Activated B cell treated with CpG ODN at 0.5 μM for 24 hours (primary cell): ENCODE results near the gene IL32. TPM values are rescaled to one million over a fixed set of nuclear protein-coding genes. Genes with fewer than 3 reads are reported as not detected.

Experiments used
- ATAC-seq: fragments of 200-7000 bp; cut with Tn5 transposase; one replicate; pipeline ENCODE4 v1.10.0; 2021; ENCODE audit warnings: low read depth, mild to moderate bottlenecking, moderate library complexity
- CTCF ChIA-PET: fragments of 350-600 bp; sonication (Branson Sonifier 250); formaldehyde crosslinking; loops from one replicate; lab custom pipeline; 2021; ENCODE audit warnings: antibody characterized with exemption; lab: Charles Lee
- POLR2A ChIA-PET: fragments of 350-600 bp; sonication (Branson Sonifier 250); formaldehyde crosslinking; loops from one replicate; lab custom pipeline; 2021; ENCODE audit warnings: antibody characterized with exemption; lab: Charles Lee
- DNase-seq: peaks from one replicate; pipeline ENCODE4 v3.0.0; 2022
- H3K27ac Mint-ChIP-seq: one replicate; pipeline ENCODE4 v1.8.0; 2020; ENCODE audit warnings: mixed read lengths
- H3K27me3 Mint-ChIP-seq: one replicate; pipeline ENCODE4 v1.8.0; 2021; ENCODE audit warnings: mixed read lengths
- H3K36me3 Mint-ChIP-seq: one replicate; pipeline ENCODE4 v1.8.0; 2021; ENCODE audit warnings: low read depth, mixed read lengths
- H3K4me1 Mint-ChIP-seq: one replicate; pipeline ENCODE4 v1.8.0; 2021; ENCODE audit warnings: mixed read lengths
- H3K4me3 Mint-ChIP-seq: one replicate; pipeline ENCODE4 v1.8.0; 2020; ENCODE audit warnings: mild to moderate bottlenecking, mixed read lengths
- H3K9me3 Mint-ChIP-seq: one replicate; pipeline ENCODE4 v1.8.0; 2020; ENCODE audit warnings: mixed read lengths
- CTCF ChIP-seq: fragments of 200-600 bp; IDR thresholded peaks from one replicate; pipeline ENCODE4 v1.8.0; 2022; ENCODE audit warnings: antibody characterized with exemption, mild to moderate bottlenecking
- intact Hi-C: fragments of 100-400 bp; cut with micrococcal nuclease; formaldehyde crosslinking; loops from one replicate; pipeline ENCODE4 v1.15.1; 2024
- total RNA-seq: library from RNA; stranded (reverse); gene quantifications from 2 replicates; pipeline ENCODE4 v1.2.3, GENCODE V29; 2022

The IL32 gene
- total RNA-seq, 1 donor from 2014 or later: 3.4 TPM

- Mint-ChIP-seq H3K4me1 (peaks cover 23% of the 10 kb centered on the region), H3K36me3 (no peaks in the 10 kb centered on the region), H3K4me3 (no peak overlapping the region), H3K27me3 (peaks cover 52% of the 10 kb centered on the region), H3K27ac (no peak overlapping the region), H3K9me3 (no peaks in the 10 kb centered on the region)
- no peak for ATAC-seq
- ChIA-PET CTCF (interaction anchor here (1.1 to 9.0 kb wide), 5 partner anchors 8 to 98 kb away, joined by 3 to 87 read pairs (median 3); partner anchors contain the start of gene ZNF213), POLR2A (interaction anchor here (0.9 kb wide), 1 partner anchor 105 kb away, joined by 5 read pairs; no protein-coding TSS in a partner anchor)
- DNase-seq: no peak
- intact Hi-C loops: no loop called here
- TF ChIP-seq CTCF: no peak
Observed at GRCh38 chr16:3032624-3033023, 32.8 kb upstream of the IL32 start.

GRCh38 chr16:3035289-3035971 lies 30.0 kb upstream of the IL32 start:
- ATAC-seq (no peak), DNase-seq (no peak)
- ChIA-PET POLR2A (no interaction called here), CTCF (interaction anchor here (9.0 kb wide), 1 partner anchor 95 kb away, joined by 87 read pairs; the partner anchor contains the start of gene ZNF213)
- intact Hi-C loops: no loop called here
- no peak overlapping the region for H3K27ac Mint-ChIP-seq
- H3K9me3 Mint-ChIP-seq: no peaks in the 10 kb centered on the region
- no peak for TF ChIP-seq CTCF
- no peaks in the 10 kb centered on the region for H3K36me3 Mint-ChIP-seq
- no peak overlapping the region for H3K4me3 Mint-ChIP-seq
- H3K4me1 Mint-ChIP-seq: peaks cover 11% of the 10 kb centered on the region
- peaks cover 60% of the 10 kb centered on the region for H3K27me3 Mint-ChIP-seq

- DNase-seq (no peak), ATAC-seq (no peak)
- Mint-ChIP-seq H3K27me3 (peaks cover 62% of the 10 kb centered on the region), H3K4me1 (peaks cover 11% of the 10 kb centered on the region), H3K9me3 (no peaks in the 10 kb centered on the region), H3K27ac (no peak overlapping the region), H3K36me3 (no peaks in the 10 kb centered on the region), H3K4me3 (peak overlapping the region; percentile 35)
- TF ChIP-seq CTCF: no peak
- ChIA-PET CTCF (interaction anchor here (9.0 kb wide), 1 partner anchor 95 kb away, joined by 87 read pairs; the partner anchor contains the start of gene ZNF213), POLR2A (no interaction called here)
- intact Hi-C loops: no loop called here
Observed at GRCh38 chr16:3035972-3036725, 29.3 kb upstream of the IL32 start.

GRCh38 chr16:3036726-3037315 lies 28.6 kb upstream of the IL32 start, which contains the start of gene BICDL2:
BICDL2 (minus strand) TSS chr16:3036944; CDS start chr16:3035496, 1,448 bp downstream.
- no peak for TF ChIP-seq CTCF
- ATAC-seq (no peak), DNase-seq (no peak)
- Mint-ChIP-seq H3K9me3 (no peaks in the 10 kb centered on the region), H3K4me3 (peak within 1 kb of the TSS; percentile 35), H3K4me1 (peaks cover 10% of the 10 kb centered on the region), H3K27ac (no peak within 1 kb of the TSS), H3K27me3 (peaks cover 60% of the 10 kb centered on the region), H3K36me3 (no peaks in the 10 kb centered on the region)
- intact Hi-C loops: no loop called here
- ChIA-PET CTCF (interaction anchor here (0.6 kb wide), 1 partner anchor 8 kb away, joined by 3 read pairs; no protein-coding TSS in a partner anchor), POLR2A (no interaction called here)
